ENCODE results near the gene LPP. TPM values are rescaled to one million over a fixed set of nuclear protein-coding genes. Genes with fewer than 3 reads are reported as not detected.

The LPP gene
- total RNA-seq, 1 donor from 2014 or later: 222 TPM

- Histone ChIP-seq H3K27me3 (ENCODE audit: insufficient read depth, low read length) (no peaks in the 10 kb centered on the region), H3K36me3 (ENCODE audit: insufficient read depth, low read length) (no peaks in the 10 kb centered on the region), H3K27ac (ENCODE audit: low read depth, low read length) (no peak overlapping the region), H3K4me2 (ENCODE audit: low read length) (no peak overlapping the region), H3K4me3 (ENCODE audit: insufficient read depth, low read depth, low read length) (no peak overlapping the region), H3K79me2 (ENCODE audit: insufficient read depth, low read length) (peaks cover 71% of the 10 kb centered on the region), H4K20me1 (ENCODE audit: insufficient read depth, low read length) (peaks cover 23% of the 10 kb centered on the region), H3K9ac (ENCODE audit: low read length) (no peak overlapping the region), H3K9me3 (ENCODE audit: insufficient read depth, low read depth, low read length) (no peaks in the 10 kb centered on the region), H3K4me1 (ENCODE audit: insufficient read depth, low read length) (peaks cover 28% of the 10 kb centered on the region), H2AFZ (ENCODE audit: low read depth, low read length) (no peak overlapping the region)
- Mint-ChIP-seq H3K9me3 (ENCODE audit: unreplicated experiment) (no peaks in the 10 kb centered on the region), H3K4me1 (ENCODE audit: low read depth, unreplicated experiment) (peaks cover 44% of the 10 kb centered on the region), H3K27ac (ENCODE audit: unreplicated experiment) (no peak overlapping the region), H3K27me3 (ENCODE audit: low read depth, unreplicated experiment) (no peaks in the 10 kb centered on the region), H3K4me3 (ENCODE audit: unreplicated experiment) (no peak overlapping the region), H3K36me3 (ENCODE audit: low read depth, unreplicated experiment) (peaks cover 11% of the 10 kb centered on the region)
- DNase-seq (ENCODE audit: low read depth) (no peak), FAIRE-seq (no peak)
- TF ChIP-seq, protein P1, sequence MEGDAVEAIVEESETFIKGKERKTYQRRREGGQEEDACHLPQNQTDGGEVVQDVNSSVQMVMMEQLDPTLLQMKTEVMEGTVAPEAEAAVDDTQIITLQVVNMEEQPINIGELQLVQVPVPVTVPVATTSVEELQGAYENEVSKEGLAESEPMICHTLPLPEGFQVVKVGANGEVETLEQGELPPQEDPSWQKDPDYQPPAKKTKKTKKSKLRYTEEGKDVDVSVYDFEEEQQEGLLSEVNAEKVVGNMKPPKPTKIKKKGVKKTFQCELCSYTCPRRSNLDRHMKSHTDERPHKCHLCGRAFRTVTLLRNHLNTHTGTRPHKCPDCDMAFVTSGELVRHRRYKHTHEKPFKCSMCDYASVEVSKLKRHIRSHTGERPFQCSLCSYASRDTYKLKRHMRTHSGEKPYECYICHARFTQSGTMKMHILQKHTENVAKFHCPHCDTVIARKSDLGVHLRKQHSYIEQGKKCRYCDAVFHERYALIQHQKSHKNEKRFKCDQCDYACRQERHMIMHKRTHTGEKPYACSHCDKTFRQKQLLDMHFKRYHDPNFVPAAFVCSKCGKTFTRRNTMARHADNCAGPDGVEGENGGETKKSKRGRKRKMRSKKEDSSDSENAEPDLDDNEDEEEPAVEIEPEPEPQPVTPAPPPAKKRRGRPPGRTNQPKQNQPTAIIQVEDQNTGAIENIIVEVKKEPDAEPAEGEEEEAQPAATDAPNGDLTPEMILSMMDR (IDR thresholded peaks at IDR 0.05; ENCODE audit: insufficient read depth, low read depth, low read length): no peak
- TF ChIP-seq EZH2 (IDR thresholded peaks at IDR 0.05; ENCODE audit: insufficient read depth, low read length): no peak
Observed at GRCh38 chr3:188537606-188538005, 383.6 kb downstream of the LPP start.

GRCh38 chr3:188539037-188539436, 385.1 kb downstream of the LPP start:
- H3K9me3 Mint-ChIP-seq (ENCODE audit: unreplicated experiment): no peaks in the 10 kb centered on the region
- Histone ChIP-seq H2AFZ (ENCODE audit: low read depth, low read length) (no peak overlapping the region), H3K4me1 (ENCODE audit: insufficient read depth, low read length) (peaks cover 14% of the 10 kb centered on the region), H3K27ac (ENCODE audit: low read depth, low read length) (no peak overlapping the region), H3K4me2 (ENCODE audit: low read length) (no peak overlapping the region), H3K9me3 (ENCODE audit: insufficient read depth, low read depth, low read length) (no peaks in the 10 kb centered on the region), H3K9ac (ENCODE audit: low read length) (no peak overlapping the region), H4K20me1 (ENCODE audit: insufficient read depth, low read length) (peaks cover 32% of the 10 kb centered on the region), H3K4me3 (ENCODE audit: insufficient read depth, low read depth, low read length) (no peak overlapping the region), H3K36me3 (ENCODE audit: insufficient read depth, low read length) (no peaks in the 10 kb centered on the region), H3K27me3 (ENCODE audit: insufficient read depth, low read length) (no peaks in the 10 kb centered on the region), H3K79me2 (ENCODE audit: insufficient read depth, low read length) (peaks cover 71% of the 10 kb centered on the region)
- peaks cover 30% of the 10 kb centered on the region for H3K4me1 Mint-ChIP-seq (ENCODE audit: low read depth, unreplicated experiment)
- no peak overlapping the region for H3K27ac Mint-ChIP-seq (ENCODE audit: unreplicated experiment)
- TF ChIP-seq EZH2 (IDR thresholded peaks at IDR 0.05; ENCODE audit: insufficient read depth, low read length): no peak
- TF ChIP-seq, protein P1 (IDR thresholded peaks at IDR 0.05; ENCODE audit: insufficient read depth, low read depth, low read length): no peak
- H3K27me3 Mint-ChIP-seq (ENCODE audit: low read depth, unreplicated experiment): no peaks in the 10 kb centered on the region
- no peak for DNase-seq (ENCODE audit: low read depth)
- H3K36me3 Mint-ChIP-seq (ENCODE audit: low read depth, unreplicated experiment): peaks cover 15% of the 10 kb centered on the region
- no peak overlapping the region for H3K4me3 Mint-ChIP-seq (ENCODE audit: unreplicated experiment)
- FAIRE-seq: no peak

GRCh38 chr3:188539631-188540194, 385.8 kb downstream of the LPP start:
- H3K27me3 Mint-ChIP-seq (ENCODE audit: low read depth, unreplicated experiment): no peaks in the 10 kb centered on the region
- no peak overlapping the region for H3K4me3 Mint-ChIP-seq (ENCODE audit: unreplicated experiment)
- no peak overlapping the region for H2AFZ ChIP-seq (ENCODE audit: low read depth, low read length)
- H3K36me3 ChIP-seq (ENCODE audit: insufficient read depth, low read length): no peaks in the 10 kb centered on the region
- no peak overlapping the region for H3K27ac ChIP-seq (ENCODE audit: low read depth, low read length)
- H3K27me3 ChIP-seq (ENCODE audit: insufficient read depth, low read length): no peaks in the 10 kb centered on the region
- no peak overlapping the region for H3K4me2 ChIP-seq (ENCODE audit: low read length)
- no peak for FAIRE-seq
- DNase-seq (ENCODE audit: low read depth): peak; percentile 34
- no peak overlapping the region for H3K27ac Mint-ChIP-seq (ENCODE audit: unreplicated experiment)
- peaks cover 65% of the 10 kb centered on the region for H3K79me2 ChIP-seq (ENCODE audit: insufficient read depth, low read length)
- H3K4me1 ChIP-seq (ENCODE audit: insufficient read depth, low read length): peaks cover 7% of the 10 kb centered on the region
- peaks cover 23% of the 10 kb centered on the region for H3K4me1 Mint-ChIP-seq (ENCODE audit: low read depth, unreplicated experiment)
- no peaks in the 10 kb centered on the region for H3K9me3 ChIP-seq (ENCODE audit: insufficient read depth, low read depth, low read length)
- no peaks in the 10 kb centered on the region for H3K9me3 Mint-ChIP-seq (ENCODE audit: unreplicated experiment)
- H4K20me1 ChIP-seq (ENCODE audit: insufficient read depth, low read length): peaks cover 28% of the 10 kb centered on the region
- TF ChIP-seq, protein P1 (IDR thresholded peaks at IDR 0.05; ENCODE audit: insufficient read depth, low read depth, low read length): no peak
- no peak for TF ChIP-seq EZH2 (IDR thresholded peaks at IDR 0.05; ENCODE audit: insufficient read depth, low read length)
- H3K9ac ChIP-seq (ENCODE audit: low read length): no peak overlapping the region
- peaks cover 15% of the 10 kb centered on the region for H3K36me3 Mint-ChIP-seq (ENCODE audit: low read depth, unreplicated experiment)
- no peak overlapping the region for H3K4me3 ChIP-seq (ENCODE audit: insufficient read depth, low read depth, low read length)
